Suprapubic skin (tissue), 4 donors: ENCODE data around the gene RBM19.

Experiments used
- CTCF ChIP-seq, 2 donors: fragments of 200-600 bp in 1 of 2; fragments of 450-650 bp in 1 of 2; sonication (generic) in 1 of 2; IDR thresholded peaks; one replicate each; pipeline ENCODE4 v1.5.1; 2016 to 2019; ENCODE audit warnings: antibody characterized with exemption in 2 of 2, mild to moderate bottlenecking in 1 of 2, moderate library complexity in 1 of 2
- EP300 ChIP-seq: sonication (generic); formaldehyde crosslinking; IDR thresholded peaks from one replicate; pipeline ENCODE4 v1.6.1; 2017; ENCODE audit warnings: antibody characterized with exemption
- POLR2AphosphoS5 ChIP-seq, 3 donors: sonication (generic); formaldehyde crosslinking; IDR thresholded peaks; one replicate each; pipeline ENCODE4 v1.6.1; 2017; ENCODE audit warnings: antibody characterized with exemption in 3 of 3

- TF ChIP-seq CTCF (IDR thresholded peaks at IDR 0.05) (no peak), POLR2AphosphoS5 (IDR thresholded peaks at IDR 0.05) (no peak), EP300 (no peak)
Measured at GRCh38 chr12:113820842-113821241, 145.3 kb downstream of the RBM19 start.
